Nephron progenitor cell (in vitro differentiated cells): ENCODE data around the gene BMP8B.
"Not testable (repeated sequence)": the region's sequence is repeated elsewhere in the genome, so short reads cannot be mapped to it uniquely, and the experiment has no call there.

ENCODE experiments used
- DNase-seq: peaks from one replicate; pipeline ENCODE4 v3.0.0; 2021
- H3K27ac Mint-ChIP-seq: 2 replicates; pipeline ENCODE4 v1.8.0; 2021; ENCODE audit warnings: mild to moderate bottlenecking, moderate library complexity, mixed read lengths
- H3K27me3 Mint-ChIP-seq: 2 replicates; pipeline ENCODE4 v1.8.0; 2021; ENCODE audit warnings: mild to moderate bottlenecking, low read depth, mixed read lengths; ENCODE audit not compliant: poor library complexity
- H3K36me3 Mint-ChIP-seq: 2 replicates; pipeline ENCODE4 v1.8.0; 2021; ENCODE audit warnings: low read depth, mixed read lengths
- H3K4me1 Mint-ChIP-seq: 2 replicates; pipeline ENCODE4 v1.8.0; 2021; ENCODE audit warnings: mixed read lengths
- H3K4me3 Mint-ChIP-seq: 2 replicates; pipeline ENCODE4 v1.8.0; 2021; ENCODE audit warnings: mild to moderate bottlenecking, moderate library complexity, mixed read lengths
- H3K9me3 Mint-ChIP-seq: 2 replicates; pipeline ENCODE4 v1.8.0; 2021; ENCODE audit warnings: mild to moderate bottlenecking, moderate library complexity, mixed read lengths
- TF ChIP-seq, protein P1 (sequence below): fragments of 200-600 bp; sonication (generic); IDR thresholded peaks from 2 replicates; pipeline ENCODE4 v1.5.0; 2021; ENCODE audit warnings: antibody characterized with exemption

Gene BMP8B

DNA sequence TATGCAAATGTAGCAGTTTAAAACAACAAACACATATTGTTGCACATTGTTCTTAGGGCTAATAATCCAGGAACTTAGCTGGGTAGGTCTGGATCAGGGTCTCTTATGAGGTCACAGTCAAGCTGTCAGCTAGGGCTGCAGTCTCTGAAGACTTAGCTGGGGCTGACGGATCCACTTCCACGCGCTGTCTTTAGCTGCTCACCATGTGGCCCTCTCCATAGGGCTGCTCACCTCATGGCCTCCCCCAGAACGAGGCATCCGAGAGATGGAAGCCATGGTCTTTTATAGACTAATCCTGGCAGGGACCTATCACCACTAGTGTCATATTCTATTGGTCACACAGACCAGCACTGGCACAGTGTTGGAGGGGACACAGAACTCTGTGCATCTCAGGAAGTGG, 8.8 kb downstream of the BMP8B start:
- TF ChIP-seq, protein P1, sequence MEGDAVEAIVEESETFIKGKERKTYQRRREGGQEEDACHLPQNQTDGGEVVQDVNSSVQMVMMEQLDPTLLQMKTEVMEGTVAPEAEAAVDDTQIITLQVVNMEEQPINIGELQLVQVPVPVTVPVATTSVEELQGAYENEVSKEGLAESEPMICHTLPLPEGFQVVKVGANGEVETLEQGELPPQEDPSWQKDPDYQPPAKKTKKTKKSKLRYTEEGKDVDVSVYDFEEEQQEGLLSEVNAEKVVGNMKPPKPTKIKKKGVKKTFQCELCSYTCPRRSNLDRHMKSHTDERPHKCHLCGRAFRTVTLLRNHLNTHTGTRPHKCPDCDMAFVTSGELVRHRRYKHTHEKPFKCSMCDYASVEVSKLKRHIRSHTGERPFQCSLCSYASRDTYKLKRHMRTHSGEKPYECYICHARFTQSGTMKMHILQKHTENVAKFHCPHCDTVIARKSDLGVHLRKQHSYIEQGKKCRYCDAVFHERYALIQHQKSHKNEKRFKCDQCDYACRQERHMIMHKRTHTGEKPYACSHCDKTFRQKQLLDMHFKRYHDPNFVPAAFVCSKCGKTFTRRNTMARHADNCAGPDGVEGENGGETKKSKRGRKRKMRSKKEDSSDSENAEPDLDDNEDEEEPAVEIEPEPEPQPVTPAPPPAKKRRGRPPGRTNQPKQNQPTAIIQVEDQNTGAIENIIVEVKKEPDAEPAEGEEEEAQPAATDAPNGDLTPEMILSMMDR: no peak
- Mint-ChIP-seq H3K4me1 (peaks cover 14% of the 10 kb centered on the region), H3K4me3 (no peak overlapping the region), H3K9me3 (no peaks in the 10 kb centered on the region), H3K36me3 (no peaks in the 10 kb centered on the region), H3K27ac (no peak overlapping the region), H3K27me3 (peaks cover 56% of the 10 kb centered on the region)
- no peak for DNase-seq

DNA sequence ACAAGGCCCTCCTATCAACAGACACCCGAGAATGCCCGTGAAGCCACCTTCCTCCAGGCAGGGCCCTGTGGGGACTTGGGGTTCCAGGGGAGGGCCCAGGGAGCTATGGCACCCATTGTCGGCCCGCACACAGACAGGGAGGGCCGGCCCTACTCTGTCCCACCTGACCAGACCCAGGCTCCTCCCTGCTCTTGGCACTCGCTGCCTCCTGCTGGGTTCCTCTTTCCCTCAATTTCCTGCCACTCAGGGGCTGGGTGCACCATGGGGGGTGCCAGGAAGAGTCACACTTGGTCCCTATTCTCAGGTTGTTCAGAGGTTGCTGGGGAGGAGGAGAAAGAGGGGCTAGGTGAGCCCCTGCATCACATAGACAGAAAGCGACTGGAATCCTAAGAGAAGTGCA, 9.5 kb downstream of the BMP8B start:
- H3K27me3 Mint-ChIP-seq: peaks cover 56% of the 10 kb centered on the region
- TF ChIP-seq, protein P1: no peak
- no peaks in the 10 kb centered on the region for H3K36me3 Mint-ChIP-seq
- H3K27ac Mint-ChIP-seq: no peak overlapping the region
- peaks cover 14% of the 10 kb centered on the region for H3K4me1 Mint-ChIP-seq
- no peaks in the 10 kb centered on the region for H3K9me3 Mint-ChIP-seq
- H3K4me3 Mint-ChIP-seq: no peak overlapping the region
- no peak for DNase-seq

DNA sequence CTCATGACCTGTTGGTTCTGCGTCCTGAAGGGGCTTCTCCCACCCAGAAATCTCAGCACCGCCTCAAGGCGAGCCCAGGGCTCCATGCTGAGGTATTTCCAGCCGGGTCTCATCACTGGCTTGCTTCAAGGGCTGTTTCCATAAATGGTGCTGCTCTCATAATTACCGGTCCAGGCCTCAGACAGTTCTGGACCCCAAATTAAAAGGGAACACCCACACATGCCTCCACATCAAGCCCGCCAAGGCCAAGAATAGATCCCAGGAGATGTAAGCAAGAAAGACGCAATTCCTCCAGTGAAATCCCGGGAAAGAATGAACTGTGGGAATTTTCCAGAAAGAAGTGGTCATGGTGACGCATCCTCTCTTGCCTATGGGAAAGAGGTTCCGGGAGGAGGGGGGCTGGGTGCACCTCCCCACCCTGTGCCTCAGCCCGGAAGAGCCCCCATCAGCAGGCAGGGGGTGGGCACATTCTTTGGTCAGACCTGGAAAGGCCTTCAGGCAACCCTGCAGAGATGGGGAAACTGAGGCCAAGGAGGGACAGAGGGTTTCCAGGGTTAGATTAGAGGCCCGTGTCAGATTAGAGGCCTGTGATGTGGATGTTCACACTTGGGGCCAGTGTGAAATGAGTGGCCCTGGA, 10.1 kb downstream of the BMP8B start:
- not testable (repeated sequence) for DNase-seq, H3K9me3 Mint-ChIP-seq, H3K36me3 Mint-ChIP-seq, H3K4me3 Mint-ChIP-seq, H3K27ac Mint-ChIP-seq
- Mint-ChIP-seq H3K4me1 (peaks cover 14% of the 10 kb centered on the region), H3K27me3 (peaks cover 50% of the 10 kb centered on the region)

DNA sequence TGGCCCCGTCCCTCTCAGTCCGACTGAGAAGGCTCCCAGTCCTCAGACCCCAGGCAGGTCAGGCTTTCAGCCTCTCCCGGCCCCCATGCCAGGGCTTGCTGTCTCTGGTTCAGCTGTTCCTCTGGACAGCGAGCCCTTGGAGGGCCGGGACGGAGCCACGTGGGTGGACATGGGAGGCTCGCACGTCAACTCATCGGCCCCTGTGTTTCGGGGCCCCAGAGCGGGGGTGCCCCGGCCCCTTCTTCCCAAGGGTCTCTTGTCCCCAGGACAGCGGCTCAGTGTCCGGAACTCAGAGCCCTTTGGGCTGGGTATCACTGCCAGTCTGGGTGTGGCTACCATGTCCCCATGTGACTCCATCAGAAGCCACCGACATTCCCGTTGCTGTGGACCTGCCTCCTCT, 10.8 kb downstream of the BMP8B start:
- H3K27ac Mint-ChIP-seq, DNase-seq, H3K36me3 Mint-ChIP-seq, H3K9me3 Mint-ChIP-seq, H3K4me3 Mint-ChIP-seq: not testable (repeated sequence)
- peaks cover 43% of the 10 kb centered on the region for H3K27me3 Mint-ChIP-seq
- peaks cover 14% of the 10 kb centered on the region for H3K4me1 Mint-ChIP-seq

DNA sequence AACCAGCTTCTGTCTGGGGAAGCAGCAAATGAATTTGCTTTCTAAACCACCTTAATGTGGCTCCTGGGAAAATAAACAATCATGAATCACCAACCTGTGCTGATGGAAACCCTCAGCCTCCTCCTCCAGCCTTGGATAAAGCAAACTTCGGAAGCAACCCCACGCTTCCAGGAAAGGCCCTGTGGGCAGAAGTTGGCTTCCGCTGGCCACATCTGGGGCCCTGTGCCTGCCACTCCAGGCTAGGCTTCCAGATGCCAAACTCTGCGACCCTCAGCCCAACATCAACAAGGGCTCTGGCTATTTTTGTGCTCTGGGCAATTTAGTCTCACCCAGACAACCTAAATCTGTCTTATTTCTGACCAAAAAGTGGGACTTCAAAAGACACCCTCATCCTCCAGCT, 11.4 kb downstream of the BMP8B start:
- Mint-ChIP-seq H3K36me3 (no peaks in the 10 kb centered on the region), H3K27me3 (peaks cover 37% of the 10 kb centered on the region), H3K9me3 (no peaks in the 10 kb centered on the region)

DNA sequence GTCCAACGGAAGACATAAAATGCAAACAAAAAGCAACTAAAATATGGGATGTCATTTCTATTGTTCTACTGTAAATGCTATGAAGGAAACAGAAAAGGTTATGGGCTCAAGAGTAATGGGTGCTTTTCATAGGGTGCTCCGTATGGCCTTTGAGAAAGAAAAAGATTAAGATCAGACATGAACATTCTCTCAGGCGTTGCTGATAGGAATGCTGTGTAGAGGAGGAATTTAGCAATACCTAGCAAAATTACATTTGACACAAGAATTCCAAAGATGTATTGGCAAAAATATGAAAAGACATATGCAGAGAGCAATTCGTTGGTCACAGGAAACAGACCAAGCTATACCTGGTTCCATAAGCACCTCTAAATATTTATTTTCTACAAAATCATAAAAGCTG, 11.8 kb downstream of the BMP8B start:
- no peak overlapping the region for H3K27ac Mint-ChIP-seq
- no peaks in the 10 kb centered on the region for H3K9me3 Mint-ChIP-seq
- DNase-seq: no peak
- TF ChIP-seq, protein P1: no peak
- H3K4me1 Mint-ChIP-seq: peaks cover 14% of the 10 kb centered on the region
- H3K36me3 Mint-ChIP-seq: no peaks in the 10 kb centered on the region
- H3K4me3 Mint-ChIP-seq: no peak overlapping the region
- H3K27me3 Mint-ChIP-seq: peaks cover 34% of the 10 kb centered on the region

More for the DNA sequence above, 11.4 kb downstream of the BMP8B start:
- Mint-ChIP-seq H3K4me3 (no peak overlapping the region), H3K4me1 (peaks cover 14% of the 10 kb centered on the region), H3K27ac (no peak overlapping the region)
- TF ChIP-seq, protein P1: no peak
- DNase-seq: no peak

DNA sequence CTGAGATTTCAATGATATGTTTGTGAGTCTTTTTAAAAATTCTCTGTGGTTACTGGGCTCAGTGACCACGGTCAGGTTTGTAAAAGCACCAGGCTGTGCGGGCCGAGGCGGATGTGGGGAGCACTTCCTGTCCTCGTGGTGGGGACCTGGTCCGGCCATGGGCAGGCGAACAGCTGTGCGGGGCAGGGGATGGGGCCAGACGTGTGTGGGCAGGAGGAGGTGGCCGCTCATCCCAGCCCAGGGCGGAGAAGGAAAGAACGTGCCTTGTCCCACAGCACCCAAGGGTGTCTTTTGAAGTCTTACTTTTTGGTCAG, 12.3 kb downstream of the BMP8B start:
- peaks cover 14% of the 10 kb centered on the region for H3K4me1 Mint-ChIP-seq

DNA sequence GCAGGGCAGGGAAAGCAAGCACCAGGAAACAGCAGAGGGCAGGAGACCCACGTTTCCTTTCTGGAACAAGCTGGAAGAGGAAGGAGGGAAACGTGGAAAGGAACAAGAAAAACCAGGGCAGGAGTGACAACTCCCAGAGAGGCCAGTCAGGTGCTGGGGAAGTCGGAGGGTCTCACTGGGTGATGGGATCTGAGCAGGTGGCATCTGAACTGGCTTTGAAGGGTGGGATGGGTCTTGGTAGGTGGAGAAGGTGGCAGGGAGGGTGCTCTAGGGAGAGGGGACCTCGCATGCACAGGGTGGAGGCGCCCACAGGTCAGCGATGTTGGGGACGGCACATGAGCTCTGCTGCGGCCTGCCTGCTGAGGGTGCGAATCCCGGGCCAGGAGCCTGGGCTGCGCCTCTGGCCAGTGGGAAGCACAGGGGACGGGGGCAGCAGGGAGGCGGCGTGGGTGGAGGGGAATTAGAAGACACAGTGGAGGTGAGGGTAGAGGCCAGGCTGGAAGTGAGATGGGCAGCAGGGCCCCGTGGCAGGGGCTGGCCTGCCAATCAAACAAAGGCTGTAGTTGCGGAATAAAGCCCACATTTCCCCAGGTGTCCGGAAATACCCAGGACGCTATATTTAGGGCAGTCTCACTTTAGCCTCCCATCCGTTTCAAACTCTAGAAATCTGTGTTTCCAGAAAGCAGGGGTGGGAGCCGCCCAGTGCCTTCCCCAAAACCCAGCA, 12.8 kb downstream of the BMP8B start:
- Mint-ChIP-seq H3K4me1 (peaks cover 14% of the 10 kb centered on the region), H3K27me3 (peaks cover 26% of the 10 kb centered on the region)
- H3K27ac Mint-ChIP-seq, H3K4me3 Mint-ChIP-seq, H3K9me3 Mint-ChIP-seq, DNase-seq, H3K36me3 Mint-ChIP-seq: not testable (repeated sequence)

More for the DNA sequence above, 12.3 kb downstream of the BMP8B start:
- H3K9me3 Mint-ChIP-seq: no peaks in the 10 kb centered on the region
- peaks cover 29% of the 10 kb centered on the region for H3K27me3 Mint-ChIP-seq
- no peak overlapping the region for H3K27ac Mint-ChIP-seq
- TF ChIP-seq, protein P1: no peak
- no peaks in the 10 kb centered on the region for H3K36me3 Mint-ChIP-seq
- DNase-seq: no peak
- H3K4me3 Mint-ChIP-seq: no peak overlapping the region

DNA sequence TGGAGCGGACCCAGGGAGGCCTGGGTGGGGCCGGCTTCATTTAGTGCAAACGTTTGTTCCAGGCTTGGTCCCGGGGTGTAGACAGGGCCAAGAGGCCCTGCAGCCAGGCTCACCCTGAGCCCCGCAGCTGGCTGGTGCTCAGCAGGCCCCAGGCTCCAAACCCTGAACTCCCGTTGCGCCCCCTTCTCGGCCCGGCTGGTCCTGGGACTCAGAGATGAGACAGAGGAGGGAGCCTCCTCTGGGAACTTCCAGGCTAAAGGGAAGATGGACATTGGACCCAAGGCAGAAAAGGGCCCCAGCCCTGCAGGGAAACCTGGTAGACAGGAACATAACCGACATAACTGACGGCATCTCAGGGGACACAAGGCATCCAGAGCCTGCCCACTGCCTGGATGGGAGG, 13.5 kb downstream of the BMP8B start:
- H3K36me3 Mint-ChIP-seq, H3K27ac Mint-ChIP-seq, DNase-seq, H3K9me3 Mint-ChIP-seq, H3K4me3 Mint-ChIP-seq: not testable (repeated sequence)
- H3K4me1 Mint-ChIP-seq: peaks cover 18% of the 10 kb centered on the region
- H3K27me3 Mint-ChIP-seq: peaks cover 23% of the 10 kb centered on the region
